OCI-M1 (cell line): ENCODE data around the gene TRNT1.

Experiments used
- DNase-seq: peaks from one replicate; lab custom pipeline; 2025; lab: John Stamatoyannopoulos, UW

TRNT1 gene

GRCh38 chr3:3110749-3111361 lies 15.9 kb upstream of the TRNT1 start:
- peak; percentile 51 for DNase-seq

DNA sequence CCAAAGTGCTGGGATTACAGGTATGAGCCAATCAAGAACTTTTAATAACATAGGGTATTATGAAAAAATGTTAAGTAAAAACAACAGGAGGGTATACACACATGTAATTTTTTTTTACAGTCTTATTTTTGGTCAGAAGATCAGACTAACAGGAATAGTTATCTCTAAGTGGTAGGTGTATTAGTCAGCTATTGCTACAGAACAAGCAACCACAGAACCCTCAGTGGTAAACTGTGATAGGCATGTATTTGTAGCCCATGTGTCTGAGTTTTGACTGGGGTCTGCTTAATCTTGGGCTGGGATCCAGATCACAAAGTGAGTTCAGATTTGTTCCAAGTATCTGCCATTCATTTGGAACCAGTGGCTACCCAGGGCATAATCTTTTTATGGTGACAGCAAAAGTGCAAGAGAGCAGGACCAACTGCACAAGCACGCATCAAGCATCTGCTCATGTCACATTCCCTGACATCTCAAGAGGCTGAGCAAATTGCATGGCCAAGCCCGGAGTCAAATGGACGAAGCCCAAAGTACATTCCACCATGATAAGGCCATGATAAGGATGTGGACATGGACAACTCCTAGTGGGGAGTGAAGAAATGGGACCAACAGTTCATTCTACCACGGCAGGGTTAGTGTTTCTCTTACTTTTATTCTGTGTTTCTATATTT lies 13.6 kb upstream of the TRNT1 start:
- DNase-seq: no peak

DNA sequence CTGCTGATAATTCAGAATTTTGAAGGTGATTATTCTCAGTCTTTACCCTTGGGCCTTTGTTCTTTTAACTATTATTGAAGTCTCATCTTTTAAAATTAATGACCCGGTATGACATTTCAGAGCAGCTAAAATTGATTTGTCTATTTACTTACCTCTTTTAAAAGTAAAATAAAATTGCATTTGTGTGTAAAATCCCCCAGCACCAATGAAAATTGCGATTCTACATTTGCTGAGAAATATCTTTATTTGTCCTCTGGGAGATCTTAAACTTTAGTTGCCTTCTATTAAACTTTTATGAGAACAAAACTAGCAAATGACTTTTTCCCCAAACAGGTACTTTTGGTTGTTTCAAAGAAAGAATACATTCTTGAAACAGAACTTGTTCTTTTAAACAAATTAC lies 9.1 kb upstream of the TRNT1 start:
- no peak for DNase-seq

DNA sequence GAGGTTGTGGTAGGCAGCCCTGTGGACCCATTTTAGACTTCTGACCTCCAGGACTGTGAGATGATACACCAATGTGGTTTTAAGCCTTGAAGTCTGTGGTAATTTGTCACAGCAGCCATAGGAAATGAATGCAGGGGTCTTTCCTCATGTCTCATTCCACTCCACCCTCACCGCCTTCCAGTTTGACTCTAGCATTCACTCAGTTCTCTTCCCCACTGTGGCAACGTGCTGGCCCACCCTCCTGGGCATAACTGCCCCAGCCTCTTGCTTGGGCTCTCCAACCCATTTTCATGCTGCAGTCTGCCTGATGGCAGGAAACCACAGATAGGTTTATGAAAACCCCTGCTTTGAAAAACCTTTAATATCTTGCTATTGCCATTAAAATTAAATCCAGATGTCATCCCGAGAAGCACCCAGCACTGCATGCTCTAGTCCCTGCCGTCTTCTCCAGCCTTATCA lies 7.3 kb upstream of the TRNT1 start:
- no peak for DNase-seq

DNA sequence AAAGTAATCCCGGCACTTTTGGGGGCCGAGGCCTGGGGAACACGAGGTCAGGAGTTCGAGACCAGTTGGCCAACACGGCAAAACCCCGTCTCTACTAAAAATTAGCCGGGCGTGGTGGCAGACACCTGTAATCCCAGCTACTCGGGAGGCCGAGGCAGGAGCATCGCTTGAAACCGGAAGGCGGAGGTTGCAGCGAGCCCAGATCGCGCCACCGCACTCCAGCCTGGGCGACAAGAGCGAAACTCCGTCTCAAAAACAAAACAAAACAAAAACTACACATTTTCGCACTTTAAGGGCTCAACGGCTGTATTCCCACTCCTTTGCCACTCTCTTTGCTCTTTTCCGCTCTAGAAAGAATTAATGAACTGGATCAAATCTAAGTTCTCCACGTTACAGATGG lies 763 bp upstream of the TRNT1 start:
- DNase-seq: no peak

GRCh38 chr3:3127432-3128010 lies 781 bp downstream of the TRNT1 start:
- DNase-seq: peak; percentile 67

DNA sequence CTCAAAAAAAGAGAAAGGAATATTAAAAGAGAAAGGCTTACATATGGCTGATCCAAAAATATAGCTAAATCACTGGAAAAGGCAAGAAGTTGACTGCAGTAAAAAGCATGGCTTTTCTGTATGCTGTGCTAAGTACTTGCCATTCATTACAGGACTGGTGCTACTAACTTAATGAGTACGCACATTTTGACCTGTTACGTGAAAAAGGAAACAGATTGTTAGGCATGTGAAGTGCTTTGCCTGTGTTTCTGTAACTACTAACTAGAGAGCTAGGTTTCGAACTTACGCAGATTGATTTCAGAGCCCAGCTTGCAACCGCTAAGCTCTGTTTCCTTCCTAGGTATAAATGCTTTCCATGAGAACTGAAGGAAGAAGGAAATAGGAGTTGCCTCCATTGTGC lies 2.8 kb downstream of the TRNT1 start:
- no peak for DNase-seq

DNA sequence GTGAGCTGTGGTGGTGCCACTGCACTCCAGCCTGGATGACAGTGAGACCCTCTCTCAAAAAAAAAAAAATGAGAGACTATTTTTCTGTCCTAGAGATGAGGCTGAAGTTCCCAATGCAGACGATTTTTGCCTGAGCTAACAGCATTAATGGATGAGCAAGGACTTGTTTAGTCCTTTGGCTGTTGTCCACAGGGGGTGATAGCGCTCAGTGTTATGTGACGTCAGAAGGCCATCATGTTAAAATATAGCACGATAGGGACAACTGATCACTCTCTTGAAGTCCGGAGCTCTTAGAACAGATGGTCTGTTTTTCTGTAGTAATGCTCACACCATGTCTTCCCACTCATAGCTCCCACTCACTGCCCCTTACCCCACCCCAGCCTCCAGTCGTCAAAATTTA lies 6.8 kb downstream of the TRNT1 start:
- no peak for DNase-seq

DNA sequence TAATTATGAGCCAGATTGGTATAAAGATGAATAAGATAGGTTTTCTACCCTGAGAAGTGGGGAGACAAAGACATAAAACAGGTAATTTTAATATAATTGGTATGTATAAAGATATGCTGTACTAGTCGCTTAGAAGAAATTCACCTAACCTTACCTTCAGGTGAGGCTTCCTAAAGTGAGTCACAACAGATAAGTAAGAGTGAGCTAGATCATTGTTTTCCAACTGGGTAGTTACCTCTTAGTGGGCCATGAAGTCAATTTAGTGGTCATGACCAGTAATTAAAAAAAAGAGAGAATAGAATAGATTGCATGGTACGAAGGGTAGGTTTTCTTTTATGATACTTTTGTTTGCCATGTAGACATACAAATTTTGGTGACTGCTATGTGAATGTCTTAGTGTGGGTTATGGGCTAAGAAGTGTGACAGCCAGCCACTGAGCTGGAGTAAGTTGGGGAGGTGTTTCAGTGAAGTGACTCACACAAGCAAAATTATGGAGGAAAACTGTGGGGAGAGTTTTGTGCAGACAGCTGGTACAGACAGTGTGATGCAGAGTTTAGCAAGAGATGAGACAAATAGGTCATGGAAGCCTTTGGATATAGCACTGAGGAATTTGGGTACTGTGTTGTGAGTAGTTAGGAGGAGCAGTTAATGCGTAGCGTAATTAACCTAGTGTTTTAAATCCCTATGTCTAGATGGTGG lies 8.2 kb downstream of the TRNT1 start:
- no peak for DNase-seq

GRCh38 chr3:3137526-3137925 lies 10.8 kb downstream of the TRNT1 start:
- no peak for DNase-seq

- DNase-seq: no peak
Measured at GRCh38 chr3:3141939-3142338, 15.2 kb downstream of the TRNT1 start.

DNA sequence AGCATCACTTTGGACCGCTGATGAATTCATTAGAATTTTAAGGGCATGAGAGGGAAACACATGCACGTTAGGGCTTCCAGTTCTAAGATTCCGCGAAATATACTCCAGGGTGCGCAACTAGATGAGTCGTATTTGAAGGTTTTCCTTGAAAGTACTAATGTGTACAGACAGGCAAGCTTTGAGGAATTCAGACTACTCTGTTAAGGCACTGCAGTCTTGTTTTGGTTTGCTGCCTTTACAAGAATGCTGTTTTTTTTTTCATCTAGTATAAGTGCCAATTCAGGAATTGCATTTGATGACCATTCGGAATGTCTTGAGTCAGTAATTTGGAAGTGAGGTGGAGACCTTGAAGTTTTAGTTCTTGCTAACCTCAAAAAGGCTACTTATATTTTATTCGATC lies 19.1 kb downstream of the TRNT1 start:
- no peak for DNase-seq

DNA sequence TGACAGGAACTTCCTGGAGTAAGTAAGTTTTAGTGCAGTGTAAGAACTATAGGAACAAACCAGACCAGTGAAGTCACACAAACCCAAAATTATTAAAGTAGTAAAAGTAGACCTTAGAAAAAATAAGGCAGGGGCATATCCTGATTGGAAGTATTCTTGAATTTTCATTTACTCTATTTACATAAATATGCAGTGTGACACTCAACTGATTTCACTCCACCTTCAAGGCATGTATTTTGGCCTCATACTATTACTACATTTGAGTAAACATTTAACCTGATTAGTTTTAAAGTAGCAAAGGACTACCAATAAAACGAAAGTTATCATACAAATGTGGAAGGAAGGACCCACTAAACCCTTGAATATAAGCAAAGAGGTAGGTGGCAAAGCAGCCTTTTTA lies 22.8 kb downstream of the TRNT1 start:
- DNase-seq: no peak

- DNase-seq: no peak
Measured at GRCh38 chr3:3151513-3151912, 24.8 kb downstream of the TRNT1 start.

GRCh38 chr3:3154879-3155610 lies 28.3 kb downstream of the TRNT1 start:
- DNase-seq: no peak

DNA sequence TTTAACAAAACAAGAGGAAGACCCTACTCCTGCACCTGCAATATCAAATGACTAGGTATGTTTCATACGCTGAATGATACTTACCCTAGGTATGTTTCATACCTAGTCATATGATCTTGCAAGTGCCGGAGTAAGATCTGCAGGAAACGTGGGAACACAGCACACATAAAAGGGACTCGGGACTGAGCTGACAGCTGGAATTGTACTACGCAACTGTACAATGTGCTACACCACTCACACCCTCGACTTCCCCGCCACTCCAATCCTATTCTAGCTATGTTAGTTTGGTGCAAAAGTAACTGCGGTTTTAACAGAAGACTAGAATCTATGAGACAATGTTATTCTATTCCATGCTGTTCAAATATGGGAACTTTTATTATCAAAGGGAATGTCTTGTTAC lies 30.7 kb downstream of the TRNT1 start:
- DNase-seq: no peak

- no peak for DNase-seq
Measured at GRCh38 chr3:3160826-3161225, 34.1 kb downstream of the TRNT1 start.

- no peak for DNase-seq
Measured at GRCh38 chr3:3165241-3165640, 38.5 kb downstream of the TRNT1 start.

DNA sequence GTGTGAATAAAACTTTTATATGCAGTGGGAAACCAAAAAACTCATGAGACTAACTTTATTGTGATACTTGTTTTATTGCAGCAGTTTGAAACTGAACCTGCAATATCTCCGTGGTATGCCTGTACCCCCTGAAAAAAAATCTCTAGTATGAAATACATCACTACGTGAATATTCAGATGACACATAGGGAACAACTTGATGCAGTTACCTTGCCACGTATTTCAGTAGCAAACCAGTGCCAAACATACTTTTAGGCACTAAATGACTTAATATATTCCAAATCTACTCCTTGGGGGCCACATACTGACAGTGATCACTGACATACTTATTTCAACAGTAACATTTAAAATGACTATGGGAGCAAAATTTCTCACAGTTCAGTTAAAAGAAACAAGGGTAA lies 38.9 kb downstream of the TRNT1 start:
- DNase-seq: no peak

DNA sequence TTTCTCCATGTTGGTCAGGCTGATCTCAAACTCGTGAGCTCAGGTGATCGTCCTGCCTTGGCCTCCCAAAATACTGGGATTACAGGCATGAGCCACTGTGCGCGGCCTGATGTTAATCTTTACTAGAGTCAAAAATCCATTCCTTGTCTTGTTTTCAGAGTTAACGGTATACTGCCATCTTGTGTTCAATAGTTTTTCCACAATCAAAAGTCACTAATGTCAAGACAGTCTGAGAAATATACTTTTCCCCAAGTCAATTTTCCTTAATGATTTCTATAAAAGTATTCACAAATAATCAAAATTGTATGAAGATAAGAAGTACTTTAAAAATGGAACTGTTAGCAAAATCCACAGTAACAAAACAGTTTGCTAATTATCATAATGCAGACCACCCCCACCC lies 44.3 kb downstream of the TRNT1 start:
- peak; percentile 65 for DNase-seq

- DNase-seq: peak; percentile 75
Measured at GRCh38 chr3:3172627-3173026, 45.9 kb downstream of the TRNT1 start.

- peak; percentile 34 for DNase-seq
Measured at GRCh38 chr3:3177861-3178497, 51.2 kb downstream of the TRNT1 start.
